ENCODE measurements around the gene RPUSD1.
A peak's percentile ranks its signal among the peaks of the same experiment; 100 is the strongest.

Gene RPUSD1

DNA sequence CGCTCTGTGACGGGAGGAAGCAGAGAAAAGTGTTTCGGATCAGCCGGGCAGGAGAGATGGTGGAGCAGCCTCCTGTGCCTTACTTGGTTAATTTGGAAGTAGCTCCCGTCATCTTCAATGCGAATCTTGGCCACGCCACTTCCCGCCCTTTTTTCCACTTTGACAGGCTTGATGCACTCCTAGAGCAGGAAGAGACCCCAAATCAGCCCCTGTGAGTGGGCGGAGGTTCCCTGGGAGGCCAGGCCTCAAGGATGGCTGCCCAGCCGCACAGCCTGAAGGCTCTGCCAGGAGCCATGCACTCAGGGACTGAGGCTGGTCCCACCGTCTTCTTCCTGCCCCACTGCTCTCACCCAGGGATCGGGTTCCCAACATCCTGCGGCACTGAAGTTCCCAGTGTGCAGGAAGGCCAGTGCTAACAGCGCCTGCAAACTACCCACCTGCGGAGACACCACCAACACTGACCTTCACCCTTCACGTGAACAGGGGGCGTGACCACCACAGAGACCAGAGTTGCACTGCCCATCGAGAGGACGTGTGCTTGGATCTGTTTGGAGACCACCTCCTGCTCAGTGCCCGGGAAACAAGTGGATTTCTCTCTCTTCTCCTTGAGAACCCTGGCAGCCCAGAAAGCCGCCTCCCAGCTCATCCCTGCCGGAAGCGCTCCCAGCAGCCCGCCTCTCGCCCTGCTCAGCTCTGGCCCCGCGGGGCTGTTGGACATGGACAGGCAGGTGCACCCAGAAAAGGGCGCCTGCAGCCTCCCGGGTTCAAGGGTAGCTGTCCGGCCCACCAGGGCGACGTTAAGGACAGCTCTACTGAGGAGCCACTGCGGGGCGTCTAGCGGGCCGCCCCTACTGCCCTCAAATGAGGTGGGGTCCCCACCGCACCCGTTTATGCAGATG is 48.4 kb downstream of the RPUSD1 start:
- peak overlapping the region; percentile 95 for H3K4me3 ChIP-seq (ENCODE audit: low read depth, low read length)
- DNase-seq (ENCODE audit: low read depth) = no peak
- TF ChIP-seq CTCF (IDR thresholded peaks at IDR 0.05; ENCODE audit: control insufficient read depth, extremely low read depth, insufficient read depth) = no peak

- no peak overlapping the region for H3K4me3 ChIP-seq (ENCODE audit: low read depth, low read length)
- no peak for TF ChIP-seq CTCF (IDR thresholded peaks at IDR 0.05; ENCODE audit: control insufficient read depth, extremely low read depth, insufficient read depth)
- no peak for DNase-seq (ENCODE audit: low read depth)
These were observed 51.2 kb downstream of the RPUSD1 start for GRCh38 chr16:736936-737481.

DNA sequence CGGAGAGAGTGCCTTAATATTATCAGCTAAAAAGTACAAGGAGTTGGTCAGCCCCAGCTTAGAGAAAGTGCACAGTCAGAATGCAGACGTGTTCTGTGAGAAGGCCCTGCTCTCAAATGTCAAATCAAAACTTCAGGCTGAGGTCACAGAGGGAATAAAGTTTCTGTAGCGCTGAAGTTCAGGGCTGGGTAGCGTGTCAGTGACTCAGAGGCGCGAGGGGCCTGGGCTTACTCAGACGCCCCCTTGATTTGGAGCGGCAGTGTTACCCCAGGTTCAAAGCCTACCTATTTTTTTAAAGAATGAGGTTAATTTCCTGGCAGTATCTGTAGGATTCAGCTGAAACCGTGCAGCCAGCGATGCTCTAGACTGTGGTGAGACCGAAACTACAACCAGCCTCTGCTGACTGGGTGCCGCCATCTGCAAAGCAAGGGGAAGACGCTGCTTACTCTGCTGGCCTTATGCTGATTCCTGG is 52.2 kb downstream of the RPUSD1 start:
- TF ChIP-seq CTCF (IDR thresholded peaks at IDR 0.05; ENCODE audit: control insufficient read depth, extremely low read depth, insufficient read depth) = no peak
- H3K4me3 ChIP-seq (ENCODE audit: low read depth, low read length) = no peak overlapping the region
- DNase-seq (ENCODE audit: low read depth) = no peak

DNA sequence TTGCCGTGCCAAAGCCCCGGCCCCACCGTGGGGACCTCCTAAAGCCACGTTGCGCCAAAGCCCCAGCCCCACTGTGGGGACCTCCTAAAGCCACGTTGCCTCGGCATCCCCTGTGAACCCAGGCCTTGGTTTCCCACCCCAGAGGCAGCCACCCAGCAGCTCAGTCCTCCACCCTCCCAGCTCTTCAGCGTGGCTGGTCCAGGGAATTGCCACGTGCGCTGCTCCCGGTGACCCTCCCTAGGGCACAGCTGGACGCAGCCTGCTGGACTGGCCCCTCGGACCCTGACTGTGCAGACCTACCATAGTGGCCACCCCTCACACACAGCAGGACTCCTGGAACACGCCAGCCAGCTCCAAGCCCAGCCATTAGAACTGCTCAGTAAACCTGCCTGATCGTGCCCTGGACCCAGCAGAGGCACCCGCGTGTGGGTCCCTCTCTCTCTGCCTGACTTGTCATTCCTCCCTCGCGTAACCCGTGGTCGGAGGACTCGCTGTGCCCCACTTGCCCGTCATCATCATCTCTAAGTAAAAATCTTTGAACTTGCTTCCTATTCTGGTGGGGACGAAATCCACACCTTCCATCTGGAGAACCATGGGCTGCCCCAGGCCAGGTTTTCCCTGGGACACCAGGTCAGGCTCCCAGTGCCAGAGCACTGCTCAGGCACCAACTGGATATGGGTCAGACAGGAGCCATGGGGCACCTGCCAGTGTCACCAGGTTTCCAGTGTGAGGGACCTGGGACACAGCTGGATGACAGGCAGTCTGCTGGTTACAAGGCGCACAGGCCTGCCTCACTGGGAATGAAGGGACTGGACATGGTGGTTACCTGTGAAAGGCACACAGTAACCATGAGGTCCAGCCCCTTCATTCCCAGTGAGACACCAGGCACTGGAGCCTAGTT is 53.0 kb downstream of the RPUSD1 start:
- H3K4me3 ChIP-seq (ENCODE audit: low read depth, low read length) = no peak overlapping the region

More for the DNA sequence above, 53.0 kb downstream of the RPUSD1 start:
- no peak for DNase-seq (ENCODE audit: low read depth)
- no peak for TF ChIP-seq CTCF (IDR thresholded peaks at IDR 0.05; ENCODE audit: control insufficient read depth, extremely low read depth, insufficient read depth)
